Measurements from ENCODE around the gene GOLGA3. TPM values are rescaled to one million over a fixed set of nuclear protein-coding genes. Genes with fewer than 3 reads are reported as not detected.
A peak's percentile ranks its signal among the peaks of the same experiment; 100 is the strongest.
"Not testable (repeated sequence)": the region's sequence is repeated elsewhere in the genome, so short reads cannot be mapped to it uniquely, and the experiment has no call there.

The GOLGA3 gene
- total RNA-seq, 1 donor from 2014 or later: 50.6 TPM

DNA sequence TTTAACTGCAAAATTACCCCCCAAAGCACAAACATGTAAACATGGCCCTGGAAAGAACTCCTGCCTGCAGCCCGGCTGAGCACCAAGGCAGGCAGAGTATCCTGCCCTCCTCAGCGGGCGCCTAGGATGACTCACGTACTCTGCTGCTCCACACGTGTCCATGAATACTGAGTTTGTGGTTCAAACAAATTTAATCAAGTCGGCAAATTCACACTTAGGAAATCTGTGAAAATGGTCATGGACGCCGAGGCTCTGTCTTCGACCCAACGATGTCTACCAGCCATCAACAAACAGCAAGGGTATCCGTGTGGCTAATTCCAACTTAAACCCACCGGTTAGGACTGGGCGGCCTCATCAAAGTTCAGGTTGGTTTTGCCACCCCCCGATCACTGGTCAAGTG, 25.5 kb downstream of the GOLGA3 start:
- Mint-ChIP-seq H3K4me3 (ENCODE audit: unreplicated experiment) (no peak overlapping the region), H3K27me3 (ENCODE audit: unreplicated experiment) (peaks cover 2% of the 10 kb centered on the region), H3K27ac (ENCODE audit: unreplicated experiment) (no peak overlapping the region), H3K36me3 (ENCODE audit: unreplicated experiment) (peaks cover 7% of the 10 kb centered on the region), H3K4me1 (ENCODE audit: low read depth, unreplicated experiment) (peaks cover 4% of the 10 kb centered on the region), H3K9me3 (ENCODE audit: unreplicated experiment) (peaks cover 8% of the 10 kb centered on the region)
- DNase-seq: no peak
- TF ChIP-seq, protein P1, sequence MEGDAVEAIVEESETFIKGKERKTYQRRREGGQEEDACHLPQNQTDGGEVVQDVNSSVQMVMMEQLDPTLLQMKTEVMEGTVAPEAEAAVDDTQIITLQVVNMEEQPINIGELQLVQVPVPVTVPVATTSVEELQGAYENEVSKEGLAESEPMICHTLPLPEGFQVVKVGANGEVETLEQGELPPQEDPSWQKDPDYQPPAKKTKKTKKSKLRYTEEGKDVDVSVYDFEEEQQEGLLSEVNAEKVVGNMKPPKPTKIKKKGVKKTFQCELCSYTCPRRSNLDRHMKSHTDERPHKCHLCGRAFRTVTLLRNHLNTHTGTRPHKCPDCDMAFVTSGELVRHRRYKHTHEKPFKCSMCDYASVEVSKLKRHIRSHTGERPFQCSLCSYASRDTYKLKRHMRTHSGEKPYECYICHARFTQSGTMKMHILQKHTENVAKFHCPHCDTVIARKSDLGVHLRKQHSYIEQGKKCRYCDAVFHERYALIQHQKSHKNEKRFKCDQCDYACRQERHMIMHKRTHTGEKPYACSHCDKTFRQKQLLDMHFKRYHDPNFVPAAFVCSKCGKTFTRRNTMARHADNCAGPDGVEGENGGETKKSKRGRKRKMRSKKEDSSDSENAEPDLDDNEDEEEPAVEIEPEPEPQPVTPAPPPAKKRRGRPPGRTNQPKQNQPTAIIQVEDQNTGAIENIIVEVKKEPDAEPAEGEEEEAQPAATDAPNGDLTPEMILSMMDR (IDR thresholded peaks at IDR 0.05; ENCODE audit: partially characterized antibody, unreplicated experiment): no peak

- Mint-ChIP-seq H3K4me3 (ENCODE audit: unreplicated experiment) (no peak overlapping the region), H3K27ac (ENCODE audit: unreplicated experiment) (peak overlapping the region; percentile 38), H3K36me3 (ENCODE audit: unreplicated experiment) (peaks cover 7% of the 10 kb centered on the region), H3K4me1 (ENCODE audit: low read depth, unreplicated experiment) (peaks cover 4% of the 10 kb centered on the region), H3K9me3 (ENCODE audit: unreplicated experiment) (peaks cover 6% of the 10 kb centered on the region), H3K27me3 (ENCODE audit: unreplicated experiment) (peaks cover 2% of the 10 kb centered on the region)
- TF ChIP-seq, protein P1 (IDR thresholded peaks at IDR 0.05; ENCODE audit: partially characterized antibody, unreplicated experiment): no peak
- DNase-seq: no peak
Measured at GRCh38 chr12:132801741-132802140, 26.9 kb downstream of the GOLGA3 start.

GRCh38 chr12:132798836-132799235, 29.8 kb downstream of the GOLGA3 start:
- Mint-ChIP-seq H3K36me3 (ENCODE audit: unreplicated experiment) (no peaks in the 10 kb centered on the region), H3K27me3 (ENCODE audit: unreplicated experiment) (peaks cover 2% of the 10 kb centered on the region), H3K4me3 (ENCODE audit: unreplicated experiment) (no peak overlapping the region), H3K27ac (ENCODE audit: unreplicated experiment) (no peak overlapping the region), H3K4me1 (ENCODE audit: low read depth, unreplicated experiment) (no peaks in the 10 kb centered on the region), H3K9me3 (ENCODE audit: unreplicated experiment) (no peaks in the 10 kb centered on the region)
- DNase-seq: no peak
- TF ChIP-seq, protein P1 (IDR thresholded peaks at IDR 0.05; ENCODE audit: partially characterized antibody, unreplicated experiment): no peak

GRCh38 chr12:132797820-132798570, 30.7 kb downstream of the GOLGA3 start:
- no peaks in the 10 kb centered on the region for H3K9me3 Mint-ChIP-seq (ENCODE audit: unreplicated experiment)
- H3K4me3 Mint-ChIP-seq (ENCODE audit: unreplicated experiment): no peak overlapping the region
- peaks cover under 1% of the 10 kb centered on the region for H3K27me3 Mint-ChIP-seq (ENCODE audit: unreplicated experiment)
- H3K36me3 Mint-ChIP-seq (ENCODE audit: unreplicated experiment): no peaks in the 10 kb centered on the region
- H3K27ac Mint-ChIP-seq (ENCODE audit: unreplicated experiment): no peak overlapping the region
- H3K4me1 Mint-ChIP-seq (ENCODE audit: low read depth, unreplicated experiment): no peaks in the 10 kb centered on the region
- TF ChIP-seq, protein P1 (IDR thresholded peaks at IDR 0.05; ENCODE audit: partially characterized antibody, unreplicated experiment): no peak
- DNase-seq: no peak

- no peaks in the 10 kb centered on the region for H3K9me3 Mint-ChIP-seq (ENCODE audit: unreplicated experiment)
- H3K36me3 Mint-ChIP-seq (ENCODE audit: unreplicated experiment): no peaks in the 10 kb centered on the region
- no peaks in the 10 kb centered on the region for H3K27me3 Mint-ChIP-seq (ENCODE audit: unreplicated experiment)
- no peak overlapping the region for H3K4me3 Mint-ChIP-seq (ENCODE audit: unreplicated experiment)
- no peaks in the 10 kb centered on the region for H3K4me1 Mint-ChIP-seq (ENCODE audit: low read depth, unreplicated experiment)
- no peak for DNase-seq
- no peak overlapping the region for H3K27ac Mint-ChIP-seq (ENCODE audit: unreplicated experiment)
- TF ChIP-seq, protein P1 (IDR thresholded peaks at IDR 0.05; ENCODE audit: partially characterized antibody, unreplicated experiment): no peak
Measured at GRCh38 chr12:132795847-132796246, 32.8 kb downstream of the GOLGA3 start.

GRCh38 chr12:132791940-132792339, 36.7 kb downstream of the GOLGA3 start:
- not testable (repeated sequence) for DNase-seq; H3K36me3 Mint-ChIP-seq (ENCODE audit: unreplicated experiment); H3K9me3 Mint-ChIP-seq (ENCODE audit: unreplicated experiment); H3K4me1 Mint-ChIP-seq (ENCODE audit: low read depth, unreplicated experiment); H3K4me3 Mint-ChIP-seq (ENCODE audit: unreplicated experiment); H3K27me3 Mint-ChIP-seq (ENCODE audit: unreplicated experiment); H3K27ac Mint-ChIP-seq (ENCODE audit: unreplicated experiment)

Data from glutamatergic neuron (in vitro differentiated cells).